GM23338 (cell line): ENCODE results near the gene RNF181. TPM values are rescaled to one million over a fixed set of nuclear protein-coding genes. Genes with fewer than 3 reads are reported as not detected.

ENCODE experiments used
- ATAC-seq: fragments of 200-7000 bp; cut with Tn5 transposase; 3 replicates; pipeline ENCODE4 v1.9.1; 2020
- DNase-seq: peaks from one replicate; pipeline ENCODE4 v3.0.0-alpha.2; 2015; ENCODE audit warnings: low spot score
- H2AFZ ChIP-seq: fragments of 200-600 bp; sonication (generic); 2 replicates; pipeline ENCODE4 v1.8.0; 2016; ENCODE audit warnings: antibody characterized with exemption, mild to moderate bottlenecking, moderate library complexity
- H3F3A ChIP-seq: fragments of 200-600 bp; sonication (generic); replicated peaks from 2 replicates; pipeline ENCODE4 v1.8.0; 2017; ENCODE audit warnings: antibody characterized with exemption, mixed run types, low read depth
- H3K27ac ChIP-seq: fragments of 200-600 bp; sonication (generic); 2 replicates; pipeline ENCODE4 v1.6.1; 2016; ENCODE audit warnings: low read depth
- H3K27me3 ChIP-seq: fragments of 200-600 bp; sonication (generic); 2 replicates; pipeline ENCODE4 v1.8.0; 2016; ENCODE audit warnings: mild to moderate bottlenecking, mixed run types, moderate library complexity; ENCODE audit not compliant: insufficient read depth
- H3K36me3 ChIP-seq: fragments of 200-600 bp; sonication (generic); 2 replicates; pipeline ENCODE4 v1.8.0; 2016; ENCODE audit warnings: mild to moderate bottlenecking; ENCODE audit not compliant: insufficient read depth
- H3K4me1 ChIP-seq: fragments of 200-600 bp; sonication (generic); 2 replicates; pipeline ENCODE4 v1.8.0; 2016; ENCODE audit warnings: mild to moderate bottlenecking, moderate library complexity; ENCODE audit not compliant: insufficient read depth
- H3K4me2 ChIP-seq: fragments of 200-600 bp; sonication (generic); 2 replicates; pipeline ENCODE4 v1.7.1; 2017; ENCODE audit warnings: mixed run types
- H3K4me3 ChIP-seq: fragments of 200-600 bp; sonication (generic); 2 replicates; pipeline ENCODE4 v1.6.1; 2016; ENCODE audit warnings: mixed run types
- H3K79me2 ChIP-seq: fragments of 200-600 bp; sonication (generic); replicated peaks from 2 replicates; pipeline ENCODE4 v1.8.0; 2017; ENCODE audit warnings: mild to moderate bottlenecking; ENCODE audit not compliant: insufficient read depth
- H3K9me2 ChIP-seq: fragments of 200-600 bp; sonication (generic); 2 replicates; pipeline ENCODE4 v1.8.0; 2017; ENCODE audit not compliant: insufficient read depth
- H4K20me1 ChIP-seq: fragments of 200-600 bp; sonication (generic); replicated peaks from 2 replicates; pipeline ENCODE4 v1.8.0; 2017; ENCODE audit warnings: mild to moderate bottlenecking; ENCODE audit not compliant: insufficient read depth
- H3K27ac Mint-ChIP-seq: 2 replicates; pipeline ENCODE4 v1.8.0; 2020; ENCODE audit warnings: inconsistent platforms, mild to moderate bottlenecking, moderate library complexity, mixed read lengths
- H3K27me3 Mint-ChIP-seq: 3 replicates; pipeline ENCODE4 v1.8.0; 2022; ENCODE audit warnings: low read depth, mild to moderate bottlenecking, moderate library complexity, mixed read lengths, inconsistent platforms; ENCODE audit not compliant: insufficient read depth, poor library complexity
- H3K36me3 Mint-ChIP-seq: 3 replicates; pipeline ENCODE4 v1.8.0; 2021; ENCODE audit warnings: low read depth, mild to moderate bottlenecking, inconsistent platforms, moderate library complexity, mixed read lengths
- H3K4me1 Mint-ChIP-seq: 3 replicates; pipeline ENCODE4 v1.8.0; 2020; ENCODE audit warnings: mild to moderate bottlenecking, inconsistent platforms, mixed read lengths
- H3K4me3 Mint-ChIP-seq: 3 replicates; pipeline ENCODE4 v1.8.0; 2021; ENCODE audit warnings: moderate library complexity, mild to moderate bottlenecking, inconsistent platforms, mixed read lengths
- H3K9me3 Mint-ChIP-seq: 3 replicates; pipeline ENCODE4 v1.8.0; 2020; ENCODE audit warnings: moderate library complexity, mild to moderate bottlenecking, inconsistent platforms, mixed read lengths
- CREB1 ChIP-seq: fragments of 250-450 bp; sonication (Bioruptor Pico); IDR thresholded peaks from 2 replicates; pipeline ENCODE4 v1.5.0; 2020; ENCODE audit warnings: low read depth, mild to moderate bottlenecking, moderate library complexity
- ETS1 ChIP-seq: IDR thresholded peaks from 2 replicates; pipeline ENCODE4 v1.6.1; 2016; ENCODE audit warnings: antibody characterized with exemption
- EZH2 ChIP-seq: fragments of 200-600 bp; sonication (generic); IDR thresholded peaks from one replicate; pipeline ENCODE4 v1.8.0; 2017; ENCODE audit warnings: antibody characterized with exemption, mild to moderate bottlenecking, low read depth; ENCODE audit not compliant: unreplicated experiment
- EZH2phosphoT487 ChIP-seq: fragments of 200-600 bp; sonication (generic); IDR thresholded peaks from one replicate; pipeline ENCODE4 v1.8.1; 2018; ENCODE audit warnings: antibody characterized with exemption; ENCODE audit not compliant: unreplicated experiment
- NANOG ChIP-seq: IDR thresholded peaks from 2 replicates; pipeline ENCODE4 v1.6.1; 2016; ENCODE audit warnings: antibody characterized with exemption, borderline replicate concordance
- REST ChIP-seq: IDR thresholded peaks from one replicate; pipeline ENCODE4 v1.6.1; 2018; ENCODE audit warnings: antibody characterized with exemption; ENCODE audit not compliant: unreplicated experiment
- ZNF114 ChIP-seq: fragments of 250-450 bp; sonication (Bioruptor Pico); IDR thresholded peaks from 2 replicates; pipeline ENCODE4 v1.5.0; 2020; ENCODE audit warnings: mild to moderate bottlenecking, moderate library complexity
- ZNF331 ChIP-seq: fragments of 250-450 bp; sonication (Bioruptor Pico); IDR thresholded peaks from 2 replicates; pipeline ENCODE4 v1.5.0; 2020; ENCODE audit warnings: low read depth, mild to moderate bottlenecking, moderate library complexity
- polyA plus RNA-seq: library from polyadenylated mRNA; unstranded; fragments of >200 nt; fragmentation: Nextera tagmentation; extraction: Ambion mirVana; gene quantifications from 2 replicates; pipeline ENCODE4 v1.2.1, GENCODE V29; 2016
- total RNA-seq: library from RNA; depleted of rRNA; stranded (reverse); fragments of >200 nt; shearing (Covaris generic); gene quantifications from 2 replicates; pipeline ENCODE4 v1.2.3, GENCODE V29; 2014
- TF ChIP-seq, protein P1 (sequence below): fragments of 250-450 bp; sonication (Bioruptor Pico); IDR thresholded peaks from 2 replicates; pipeline ENCODE4 v1.5.0; 2020; ENCODE audit warnings: mild to moderate bottlenecking, moderate library complexity
- TF ChIP-seq, protein P2 (sequence below), 2 experiments: fragments of 200-600 bp in 1 of 2; sonication (generic) in 1 of 2; conservative IDR thresholded peaks; 2 replicates each; pipeline versions ENCODE4 v1.5.1 to v1.6.1; 2016 to 2017; ENCODE audit warnings: antibody characterized with exemption in 2 of 2, low read depth in 2 of 2, mild to moderate bottlenecking in 2 of 2, moderate library complexity in 1 of 2

RNF181 gene
- total and polyA plus RNA-seq, 2 experiments from 2014 or later, result 114 to 260 TPM

DNA sequence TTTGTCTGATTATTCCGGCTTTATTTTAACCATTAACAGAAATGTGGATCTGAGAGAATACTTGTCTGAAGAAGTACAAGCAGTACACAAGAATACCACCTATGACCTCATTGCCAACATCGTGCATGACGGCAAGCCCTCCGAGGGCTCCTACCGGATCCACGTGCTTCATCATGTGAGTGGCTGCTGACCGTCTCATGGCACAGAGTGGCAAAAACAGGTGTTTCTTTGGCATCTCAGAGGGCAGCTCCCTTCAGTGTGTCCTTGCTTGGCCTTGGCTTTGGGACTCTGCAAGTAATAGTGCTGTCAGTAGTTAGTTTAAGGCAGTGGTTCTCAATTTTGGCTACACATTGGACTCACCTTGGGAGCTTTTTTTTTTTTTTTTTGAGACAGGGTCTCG, 49.4 kb downstream of the RNF181 start:
- no peaks in the 10 kb centered on the region for H3K9me2 ChIP-seq
- no peak for TF ChIP-seq ZNF331 (CRISPR knock-in tag)
- TF ChIP-seq NANOG, result no peak
- TF ChIP-seq, protein P1, sequence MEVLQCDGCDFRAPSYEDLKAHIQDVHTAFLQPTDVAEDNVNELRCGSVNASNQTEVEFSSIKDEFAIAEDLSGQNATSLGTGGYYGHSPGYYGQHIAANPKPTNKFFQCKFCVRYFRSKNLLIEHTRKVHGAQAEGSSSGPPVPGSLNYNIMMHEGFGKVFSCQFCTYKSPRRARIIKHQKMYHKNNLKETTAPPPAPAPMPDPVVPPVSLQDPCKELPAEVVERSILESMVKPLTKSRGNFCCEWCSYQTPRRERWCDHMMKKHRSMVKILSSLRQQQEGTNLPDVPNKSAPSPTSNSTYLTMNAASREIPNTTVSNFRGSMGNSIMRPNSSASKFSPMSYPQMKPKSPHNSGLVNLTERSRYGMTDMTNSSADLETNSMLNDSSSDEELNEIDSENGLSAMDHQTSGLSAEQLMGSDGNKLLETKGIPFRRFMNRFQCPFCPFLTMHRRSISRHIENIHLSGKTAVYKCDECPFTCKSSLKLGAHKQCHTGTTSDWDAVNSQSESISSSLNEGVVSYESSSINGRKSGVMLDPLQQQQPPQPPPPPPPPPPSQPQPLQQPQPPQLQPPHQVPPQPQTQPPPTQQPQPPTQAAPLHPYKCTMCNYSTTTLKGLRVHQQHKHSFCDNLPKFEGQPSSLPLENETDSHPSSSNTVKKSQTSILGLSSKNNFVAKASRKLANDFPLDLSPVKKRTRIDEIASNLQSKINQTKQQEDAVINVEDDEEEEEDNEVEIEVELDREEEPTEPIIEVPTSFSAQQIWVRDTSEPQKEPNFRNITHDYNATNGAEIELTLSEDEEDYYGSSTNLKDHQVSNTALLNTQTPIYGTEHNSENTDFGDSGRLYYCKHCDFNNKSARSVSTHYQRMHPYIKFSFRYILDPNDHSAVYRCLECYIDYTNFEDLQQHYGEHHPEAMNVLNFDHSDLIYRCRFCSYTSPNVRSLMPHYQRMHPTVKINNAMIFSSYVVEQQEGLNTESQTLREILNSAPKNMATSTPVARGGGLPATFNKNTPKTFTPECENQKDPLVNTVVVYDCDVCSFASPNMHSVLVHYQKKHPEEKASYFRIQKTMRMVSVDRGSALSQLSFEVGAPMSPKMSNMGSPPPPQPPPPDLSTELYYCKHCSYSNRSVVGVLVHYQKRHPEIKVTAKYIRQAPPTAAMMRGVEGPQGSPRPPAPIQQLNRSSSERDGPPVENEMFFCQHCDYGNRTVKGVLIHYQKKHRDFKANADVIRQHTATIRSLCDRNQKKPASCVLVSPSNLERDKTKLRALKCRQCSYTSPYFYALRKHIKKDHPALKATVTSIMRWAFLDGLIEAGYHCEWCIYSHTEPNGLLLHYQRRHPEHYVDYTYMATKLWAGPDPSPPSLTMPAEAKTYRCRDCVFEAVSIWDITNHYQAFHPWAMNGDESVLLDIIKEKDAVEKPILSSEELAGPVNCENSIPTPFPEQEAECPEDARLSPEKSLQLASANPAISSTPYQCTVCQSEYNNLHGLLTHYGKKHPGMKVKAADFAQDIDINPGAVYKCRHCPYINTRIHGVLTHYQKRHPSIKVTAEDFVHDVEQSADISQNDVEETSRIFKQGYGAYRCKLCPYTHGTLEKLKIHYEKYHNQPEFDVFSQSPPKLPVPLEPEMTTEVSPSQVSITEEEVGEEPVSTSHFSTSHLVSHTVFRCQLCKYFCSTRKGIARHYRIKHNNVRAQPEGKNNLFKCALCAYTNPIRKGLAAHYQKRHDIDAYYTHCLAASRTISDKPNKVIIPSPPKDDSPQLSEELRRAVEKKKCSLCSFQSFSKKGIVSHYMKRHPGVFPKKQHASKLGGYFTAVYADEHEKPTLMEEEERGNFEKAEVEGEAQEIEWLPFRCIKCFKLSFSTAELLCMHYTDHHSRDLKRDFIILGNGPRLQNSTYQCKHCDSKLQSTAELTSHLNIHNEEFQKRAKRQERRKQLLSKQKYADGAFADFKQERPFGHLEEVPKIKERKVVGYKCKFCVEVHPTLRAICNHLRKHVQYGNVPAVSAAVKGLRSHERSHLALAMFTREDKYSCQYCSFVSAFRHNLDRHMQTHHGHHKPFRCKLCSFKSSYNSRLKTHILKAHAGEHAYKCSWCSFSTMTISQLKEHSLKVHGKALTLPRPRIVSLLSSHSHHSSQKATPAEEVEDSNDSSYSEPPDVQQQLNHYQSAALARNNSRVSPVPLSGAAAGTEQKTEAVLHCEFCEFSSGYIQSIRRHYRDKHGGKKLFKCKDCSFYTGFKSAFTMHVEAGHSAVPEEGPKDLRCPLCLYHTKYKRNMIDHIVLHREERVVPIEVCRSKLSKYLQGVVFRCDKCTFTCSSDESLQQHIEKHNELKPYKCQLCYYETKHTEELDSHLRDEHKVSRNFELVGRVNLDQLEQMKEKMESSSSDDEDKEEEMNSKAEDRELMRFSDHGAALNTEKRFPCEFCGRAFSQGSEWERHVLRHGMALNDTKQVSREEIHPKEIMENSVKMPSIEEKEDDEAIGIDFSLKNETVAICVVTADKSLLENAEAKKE (CRISPR knock-in tag), result no peak
- no peak for TF ChIP-seq EZH2
- TF ChIP-seq, protein P2, sequence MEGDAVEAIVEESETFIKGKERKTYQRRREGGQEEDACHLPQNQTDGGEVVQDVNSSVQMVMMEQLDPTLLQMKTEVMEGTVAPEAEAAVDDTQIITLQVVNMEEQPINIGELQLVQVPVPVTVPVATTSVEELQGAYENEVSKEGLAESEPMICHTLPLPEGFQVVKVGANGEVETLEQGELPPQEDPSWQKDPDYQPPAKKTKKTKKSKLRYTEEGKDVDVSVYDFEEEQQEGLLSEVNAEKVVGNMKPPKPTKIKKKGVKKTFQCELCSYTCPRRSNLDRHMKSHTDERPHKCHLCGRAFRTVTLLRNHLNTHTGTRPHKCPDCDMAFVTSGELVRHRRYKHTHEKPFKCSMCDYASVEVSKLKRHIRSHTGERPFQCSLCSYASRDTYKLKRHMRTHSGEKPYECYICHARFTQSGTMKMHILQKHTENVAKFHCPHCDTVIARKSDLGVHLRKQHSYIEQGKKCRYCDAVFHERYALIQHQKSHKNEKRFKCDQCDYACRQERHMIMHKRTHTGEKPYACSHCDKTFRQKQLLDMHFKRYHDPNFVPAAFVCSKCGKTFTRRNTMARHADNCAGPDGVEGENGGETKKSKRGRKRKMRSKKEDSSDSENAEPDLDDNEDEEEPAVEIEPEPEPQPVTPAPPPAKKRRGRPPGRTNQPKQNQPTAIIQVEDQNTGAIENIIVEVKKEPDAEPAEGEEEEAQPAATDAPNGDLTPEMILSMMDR (conservative IDR thresholded peaks at IDR 0.05; ENCODE audit: low read depth in 2 of 2), result no peak
- no peak for TF ChIP-seq ZNF114
- TF ChIP-seq CREB1 (CRISPR knock-in tag), result no peak
- TF ChIP-seq REST, result no peak
- TF ChIP-seq ETS1, result no peak
- TF ChIP-seq EZH2phosphoT487, result no peak
- peaks cover 95% of the 10 kb centered on the region for H3K36me3 Mint-ChIP-seq
- ATAC-seq (no peak), DNase-seq (no peak)
- no peak overlapping the region for H3K27ac ChIP-seq
- H3K4me2 ChIP-seq, result no peak overlapping the region
- H3K4me1 ChIP-seq, result no peaks in the 10 kb centered on the region
- H3K4me3 Mint-ChIP-seq, result no peak overlapping the region
- 0 out of 2 replicates have a peak, but pooled peaks cover 3% of the 10 kb centered on the region for H3F3A ChIP-seq
- no peak overlapping the region for H3K27ac Mint-ChIP-seq
- no peaks in the 10 kb centered on the region for H3K27me3 ChIP-seq
- H3K9me3 Mint-ChIP-seq, result no peaks in the 10 kb centered on the region
- H3K36me3 ChIP-seq, result peaks cover 88% of the 10 kb centered on the region
- no peaks in the 10 kb centered on the region for H3K79me2 ChIP-seq
- peaks cover 11% of the 10 kb centered on the region for H4K20me1 ChIP-seq
- no peaks in the 10 kb centered on the region for H3K4me1 Mint-ChIP-seq
- H2AFZ ChIP-seq, result no peak overlapping the region
- no peak overlapping the region for H3K4me3 ChIP-seq
- H3K27me3 Mint-ChIP-seq, result peaks cover 3% of the 10 kb centered on the region
